Measurements from ENCODE around the gene DDX24.

Gene DDX24

DNA sequence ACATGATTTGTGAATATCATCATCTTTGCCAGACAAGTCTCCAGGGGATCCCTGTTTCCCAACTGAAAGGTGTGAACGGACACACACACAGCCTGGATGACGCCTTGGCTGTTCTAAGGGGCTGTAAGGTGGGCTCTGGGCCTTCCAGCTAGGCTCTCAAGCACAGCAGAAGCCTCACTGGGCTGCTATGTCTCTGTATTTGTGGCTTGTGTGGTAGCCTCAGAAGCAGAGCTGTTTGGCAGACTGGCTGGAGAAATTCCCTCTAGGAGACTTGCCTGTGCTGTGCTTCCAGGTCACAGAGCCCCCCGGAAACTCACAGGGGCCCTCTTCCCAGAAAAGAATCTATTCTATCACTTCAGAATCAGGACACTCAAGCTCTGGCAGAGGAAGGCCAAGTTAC lies 33.4 kb downstream of the DDX24 start:
- DNase-seq = no peak

GRCh38 chr14:94046696-94047250 lies 34.2 kb downstream of the DDX24 start:
- no peak for DNase-seq

DNA sequence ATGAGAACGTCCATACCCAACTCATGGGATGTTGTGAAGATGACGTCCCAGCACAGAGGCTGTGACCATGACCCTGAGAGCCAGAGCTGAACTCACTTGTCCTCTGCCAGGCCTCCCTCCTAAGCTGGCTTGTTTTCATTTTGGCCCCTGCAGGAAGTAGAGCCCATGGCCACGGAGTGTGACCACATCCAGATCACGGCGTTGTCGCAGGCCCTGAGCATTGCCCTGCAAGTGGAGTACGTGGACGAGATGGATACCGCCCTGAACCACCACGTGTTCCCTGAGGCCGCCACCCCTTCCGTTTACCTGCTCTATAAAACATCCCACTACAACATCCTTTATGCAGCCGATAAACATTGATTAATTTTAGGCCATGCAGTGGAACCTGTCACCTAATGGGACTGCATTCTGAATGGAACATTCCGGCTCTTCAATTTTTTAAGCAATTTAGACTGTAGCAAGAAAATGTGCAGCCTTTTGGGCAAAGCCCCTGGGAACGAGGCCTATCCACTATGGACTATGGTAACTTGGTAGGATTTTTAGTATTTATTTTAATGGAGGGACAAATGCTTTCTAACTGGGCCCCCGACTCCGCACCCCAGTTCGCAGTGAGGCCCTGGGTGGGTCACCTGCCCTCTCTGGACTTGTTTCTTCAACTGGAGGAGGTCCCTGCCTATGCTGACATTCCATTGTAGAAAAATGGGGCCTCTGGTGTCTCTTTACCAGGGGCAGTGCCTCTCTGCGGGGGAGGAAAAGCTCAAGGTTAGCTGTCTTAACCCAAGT lies 35.2 kb downstream of the DDX24 start:
- DNase-seq = no peak

- no peak for DNase-seq
These were observed 35.9 kb downstream of the DDX24 start for GRCh38 chr14:94045101-94045500.

- DNase-seq = no peak
These were observed 36.4 kb downstream of the DDX24 start for GRCh38 chr14:94044476-94045091.

- no peak for DNase-seq
These were observed 37.1 kb downstream of the DDX24 start for GRCh38 chr14:94043756-94044475.

- DNase-seq = no peak
These were observed 37.8 kb downstream of the DDX24 start for GRCh38 chr14:94043111-94043755.

- DNase-seq = no peak
These were observed 38.4 kb downstream of the DDX24 start for GRCh38 chr14:94042433-94043091.

- no peak for DNase-seq
These were observed 39.3 kb downstream of the DDX24 start for GRCh38 chr14:94041551-94042346.

- no peak for DNase-seq
These were observed 40.2 kb downstream of the DDX24 start for GRCh38 chr14:94040796-94041195.

- no peak for DNase-seq
These were observed 40.8 kb downstream of the DDX24 start for GRCh38 chr14:94040247-94040646.

DNA sequence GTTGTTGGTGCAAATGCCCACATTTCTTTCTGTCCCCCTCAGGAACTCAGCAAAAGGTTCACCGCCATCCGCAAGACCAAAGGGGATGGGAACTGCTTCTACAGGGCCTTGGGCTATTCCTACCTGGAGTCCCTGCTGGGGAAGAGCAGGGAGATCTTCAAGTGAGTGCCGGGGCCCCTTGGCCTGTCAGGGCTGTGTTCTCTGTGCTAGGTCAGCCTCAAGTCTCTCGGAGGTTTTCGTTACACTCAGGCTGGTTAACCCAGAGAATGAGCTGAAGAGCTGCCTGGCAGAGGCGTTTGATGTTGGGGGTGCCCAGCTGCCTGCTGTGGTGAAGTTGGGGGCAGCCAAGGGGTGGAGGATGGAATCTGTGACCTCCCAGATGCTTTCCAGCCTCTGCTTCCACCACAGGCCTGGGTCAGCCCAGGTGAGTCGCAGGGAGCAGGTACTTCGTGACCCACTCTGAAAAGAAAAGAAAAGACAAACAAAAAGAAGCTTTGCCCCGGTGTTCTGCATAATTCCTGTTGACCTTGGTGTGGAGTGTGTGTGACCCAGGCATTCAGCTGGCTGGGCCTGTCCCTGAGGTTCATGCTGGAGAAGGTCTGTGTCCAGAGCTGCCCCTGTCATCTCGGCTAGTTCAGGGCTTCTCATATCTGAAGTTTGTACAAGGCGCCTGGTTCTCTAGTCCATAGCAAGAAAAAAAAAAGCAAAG lies 41.9 kb downstream of the DDX24 start:
- no peak for DNase-seq

- DNase-seq = no peak
These were observed 42.5 kb downstream of the DDX24 start for GRCh38 chr14:94038510-94038909.

DNA sequence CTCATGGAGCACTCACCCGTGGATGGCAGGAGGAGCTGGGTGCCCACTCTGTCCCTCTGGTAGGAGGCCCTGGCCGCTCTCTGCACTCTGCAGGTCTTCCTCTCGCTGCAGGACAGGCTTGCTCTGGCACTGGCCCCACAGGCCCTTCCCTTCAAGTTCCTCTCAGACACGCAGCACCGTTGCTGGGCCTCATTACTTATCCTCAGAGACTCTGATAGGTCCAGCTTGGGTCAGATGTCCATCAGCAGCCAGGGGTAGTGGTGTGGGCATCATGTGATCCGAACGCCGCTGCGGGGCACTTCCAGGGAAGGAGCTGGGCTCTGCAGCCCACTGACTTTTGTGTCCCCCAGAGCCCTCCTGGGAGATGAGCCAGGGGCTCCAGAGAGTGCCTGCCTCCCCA lies 43.0 kb downstream of the DDX24 start:
- no peak for DNase-seq

DNA sequence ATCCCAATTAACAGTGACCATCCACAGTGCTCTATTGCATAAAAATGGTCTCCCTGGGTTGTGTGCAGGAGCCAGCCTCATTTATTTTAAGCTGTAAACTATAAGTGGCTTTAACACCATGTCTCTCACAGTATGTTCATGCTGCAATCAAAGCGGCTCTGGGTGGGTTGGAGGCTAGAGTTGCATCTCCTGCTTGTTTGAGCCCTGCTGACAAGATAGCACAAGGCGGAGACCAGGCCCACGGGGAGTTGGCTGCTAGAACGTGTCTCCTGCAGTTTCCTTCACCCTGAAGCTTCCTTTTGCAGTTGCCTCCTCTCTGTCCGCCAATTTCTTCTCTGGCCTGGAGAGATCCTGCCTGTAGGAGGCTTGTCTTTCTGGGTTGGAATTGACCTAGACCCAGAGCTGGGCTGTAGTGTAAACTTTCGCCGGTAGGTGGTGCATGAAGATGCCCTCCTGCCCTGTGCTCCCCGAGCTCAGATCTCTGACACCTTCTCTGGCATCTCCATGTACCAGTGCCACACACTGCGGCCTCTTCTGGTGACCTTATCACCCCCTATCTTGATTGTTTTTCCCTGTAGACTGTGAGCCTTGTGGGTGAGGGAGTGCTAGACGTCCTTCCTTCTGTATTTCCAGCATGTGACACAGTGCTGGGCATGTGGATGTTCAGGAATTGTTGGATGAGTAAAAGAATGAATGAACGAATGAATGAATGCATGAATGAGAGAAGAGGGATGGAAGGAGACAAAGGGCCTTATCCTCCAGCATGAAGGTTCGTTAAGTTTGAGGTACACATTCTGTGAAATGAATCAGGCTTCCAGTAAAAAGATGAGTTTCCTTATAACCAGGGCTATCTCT lies 44.5 kb downstream of the DDX24 start:
- peak; percentile 71 for DNase-seq

GRCh38 chr14:94034886-94035285 lies 46.1 kb downstream of the DDX24 start:
- no peak for DNase-seq

GRCh38 chr14:94031883-94032279 lies 49.1 kb downstream of the DDX24 start:
- DNase-seq = no peak

GRCh38 chr14:94031161-94031882 lies 49.7 kb downstream of the DDX24 start:
- DNase-seq = no peak

DNA sequence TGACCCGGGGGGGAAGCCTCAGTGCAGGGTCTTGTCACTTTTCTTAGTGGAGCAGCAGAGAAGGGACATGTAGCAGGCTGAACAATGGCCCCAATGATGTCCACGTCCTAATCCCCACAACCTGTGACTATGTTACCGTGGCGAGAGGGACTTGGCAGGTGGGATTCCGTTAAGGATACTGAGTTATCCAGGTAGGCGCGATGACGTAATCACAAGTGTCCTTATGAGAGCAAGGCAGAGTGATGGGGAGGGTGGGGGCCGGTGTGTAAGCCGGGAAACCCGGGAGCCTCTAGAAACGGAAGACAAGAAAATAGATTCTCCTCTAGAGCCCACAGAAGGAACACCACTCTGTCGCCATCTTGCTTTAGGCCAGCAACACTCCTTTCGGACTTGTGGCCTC lies 50.4 kb downstream of the DDX24 start:
- DNase-seq = no peak

Data from fibroblast of skin of back (primary cell).